Activated T-helper 17 cell treated with anti-CD3 and anti-CD28 coated beads, Interleukin-2, amount 50 U/mL, for 72 hours (primary cell): ENCODE results near the gene FAM241B. TPM values are rescaled to one million over a fixed set of nuclear protein-coding genes. Genes with fewer than 3 reads are reported as not detected.
A peak's percentile ranks its signal among the peaks of the same experiment; 100 is the strongest.

ENCODE experiments used
- ATAC-seq: fragments of 150-1000 bp; cut with Tn5 transposase; replicated peaks from 2 replicates; pipeline ENCODE4 v1.10.0; 2021; ENCODE audit warnings: mild to moderate bottlenecking, moderate library complexity
- H3K27ac Mint-ChIP-seq: one replicate; pipeline ENCODE4 v1.8.0; 2022; ENCODE audit warnings: mixed read lengths
- H3K27me3 Mint-ChIP-seq: one replicate; pipeline ENCODE4 v1.8.0; 2022; ENCODE audit warnings: mixed read lengths
- H3K36me3 Mint-ChIP-seq: one replicate; pipeline ENCODE4 v1.8.0; 2022; ENCODE audit warnings: low read depth, mild to moderate bottlenecking, mixed read lengths
- H3K4me1 Mint-ChIP-seq: one replicate; pipeline ENCODE4 v1.8.0; 2022; ENCODE audit warnings: mixed read lengths
- H3K4me3 Mint-ChIP-seq: one replicate; pipeline ENCODE4 v1.8.0; 2022; ENCODE audit warnings: mild to moderate bottlenecking, mixed read lengths
- H3K9me3 Mint-ChIP-seq: one replicate; pipeline ENCODE4 v1.8.0; 2022; ENCODE audit warnings: mixed read lengths
- total RNA-seq, 2 donors: library from RNA; stranded (reverse); gene quantifications; one replicate each; pipeline ENCODE4 v1.2.3, GENCODE V29; 2022

Gene FAM241B
- total RNA-seq, 2 donors from 2014 or later: 9.4 to 16.0 TPM

DNA sequence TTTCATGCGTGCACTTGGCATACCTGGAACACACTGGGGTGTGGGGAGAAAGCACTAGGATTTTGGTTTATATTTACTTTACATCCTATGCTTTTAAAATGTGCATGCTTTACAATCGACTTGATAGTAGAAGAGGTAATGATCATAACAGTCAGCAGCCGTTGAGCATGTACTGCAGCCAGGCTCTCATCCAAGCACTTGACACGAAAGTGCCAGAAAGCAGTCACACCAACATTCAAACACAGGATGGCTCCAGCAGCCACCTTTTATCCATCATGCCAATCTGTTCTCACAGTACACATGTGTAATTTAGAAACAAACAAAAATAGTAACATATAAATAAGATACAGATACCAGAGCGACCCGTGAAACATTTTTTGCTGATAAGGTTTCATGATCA is 1.2 kb upstream of the FAM241B start:
- peaks cover 2% of the 10 kb centered on the region for H3K9me3 Mint-ChIP-seq
- H3K4me1 Mint-ChIP-seq: peaks cover 7% of the 10 kb centered on the region
- H3K36me3 Mint-ChIP-seq: peaks cover 13% of the 10 kb centered on the region
- ATAC-seq: no peak
- H3K4me3 Mint-ChIP-seq: peak overlapping the region; percentile 73
- no peaks in the 10 kb centered on the region for H3K27me3 Mint-ChIP-seq
- peak overlapping the region; percentile 71 for H3K27ac Mint-ChIP-seq

GRCh38 chr10:69629519-69629896 is 539 bp upstream of the FAM241B start:
- no peaks in the 10 kb centered on the region for H3K27me3 Mint-ChIP-seq
- H3K9me3 Mint-ChIP-seq: no peaks in the 10 kb centered on the region
- peaks cover 2% of the 10 kb centered on the region for H3K4me1 Mint-ChIP-seq
- peaks cover 13% of the 10 kb centered on the region for H3K36me3 Mint-ChIP-seq
- ATAC-seq: no peak
- peak overlapping the region; percentile 73 for H3K4me3 Mint-ChIP-seq
- no peak overlapping the region for H3K27ac Mint-ChIP-seq

- no peaks in the 10 kb centered on the region for H3K4me1 Mint-ChIP-seq
- no peak for ATAC-seq
- H3K36me3 Mint-ChIP-seq: peaks cover 13% of the 10 kb centered on the region
- H3K4me3 Mint-ChIP-seq: peak overlapping the region; percentile 73
- no peaks in the 10 kb centered on the region for H3K27me3 Mint-ChIP-seq
- H3K27ac Mint-ChIP-seq: peak overlapping the region; percentile 78
- no peaks in the 10 kb centered on the region for H3K9me3 Mint-ChIP-seq
These were observed 779 bp downstream of the FAM241B start for GRCh38 chr10:69630651-69631400.

DNA sequence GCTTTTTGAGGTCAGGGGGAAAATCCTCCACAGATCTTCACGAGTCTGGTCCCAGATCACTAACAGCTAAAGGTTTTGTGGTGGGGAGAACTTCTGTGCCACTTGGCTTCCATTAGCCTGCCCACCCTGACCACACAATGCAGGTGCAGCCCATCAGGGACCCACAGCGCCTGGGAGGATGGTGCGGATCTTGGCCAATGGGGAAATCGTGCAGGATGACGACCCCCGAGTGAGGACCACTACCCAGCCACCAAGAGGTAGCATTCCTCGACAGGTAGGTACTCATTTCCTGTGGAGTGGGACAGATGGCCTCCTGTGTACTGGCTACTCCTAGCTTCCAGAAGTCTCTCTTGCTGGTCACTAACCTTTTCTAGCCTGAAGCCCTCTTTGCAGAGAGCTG is 1.5 kb downstream of the FAM241B start:
- H3K36me3 Mint-ChIP-seq: peaks cover 13% of the 10 kb centered on the region
- H3K9me3 Mint-ChIP-seq: no peaks in the 10 kb centered on the region
- H3K4me1 Mint-ChIP-seq: no peaks in the 10 kb centered on the region
- no peaks in the 10 kb centered on the region for H3K27me3 Mint-ChIP-seq
- ATAC-seq: no peak
- H3K27ac Mint-ChIP-seq: peak overlapping the region; percentile 78
- peak overlapping the region; percentile 73 for H3K4me3 Mint-ChIP-seq

GRCh38 chr10:69632516-69633199 is 2.6 kb downstream of the FAM241B start:
- Mint-ChIP-seq H3K27ac (no peak overlapping the region), H3K4me1 (no peaks in the 10 kb centered on the region), H3K27me3 (no peaks in the 10 kb centered on the region), H3K4me3 (no peak overlapping the region), H3K9me3 (no peaks in the 10 kb centered on the region), H3K36me3 (peaks cover 13% of the 10 kb centered on the region)
- no peak for ATAC-seq

GRCh38 chr10:69633673-69634635 is 3.9 kb downstream of the FAM241B start:
- Mint-ChIP-seq H3K36me3 (peaks cover 13% of the 10 kb centered on the region), H3K9me3 (no peaks in the 10 kb centered on the region), H3K27me3 (no peaks in the 10 kb centered on the region), H3K4me3 (no peak overlapping the region), H3K27ac (no peak overlapping the region), H3K4me1 (no peaks in the 10 kb centered on the region)
- ATAC-seq: no peak

GRCh38 chr10:69634759-69635425 is 4.8 kb downstream of the FAM241B start:
- H3K9me3 Mint-ChIP-seq: no peaks in the 10 kb centered on the region
- no peak for ATAC-seq
- no peak overlapping the region for H3K27ac Mint-ChIP-seq
- H3K4me1 Mint-ChIP-seq: no peaks in the 10 kb centered on the region
- H3K36me3 Mint-ChIP-seq: peaks cover 13% of the 10 kb centered on the region
- H3K4me3 Mint-ChIP-seq: no peak overlapping the region
- H3K27me3 Mint-ChIP-seq: no peaks in the 10 kb centered on the region

- no peak for ATAC-seq
- H3K4me1 Mint-ChIP-seq: no peaks in the 10 kb centered on the region
- H3K27ac Mint-ChIP-seq: no peak overlapping the region
- no peaks in the 10 kb centered on the region for H3K9me3 Mint-ChIP-seq
- H3K27me3 Mint-ChIP-seq: no peaks in the 10 kb centered on the region
- H3K4me3 Mint-ChIP-seq: no peak overlapping the region
- peaks cover 13% of the 10 kb centered on the region for H3K36me3 Mint-ChIP-seq
These were observed 5.6 kb downstream of the FAM241B start for GRCh38 chr10:69635428-69636272.

GRCh38 chr10:69636273-69636575 is 6.2 kb downstream of the FAM241B start:
- no peaks in the 10 kb centered on the region for H3K9me3 Mint-ChIP-seq
- H3K27ac Mint-ChIP-seq: no peak overlapping the region
- no peak for ATAC-seq
- peaks cover 13% of the 10 kb centered on the region for H3K36me3 Mint-ChIP-seq
- no peaks in the 10 kb centered on the region for H3K27me3 Mint-ChIP-seq
- H3K4me1 Mint-ChIP-seq: no peaks in the 10 kb centered on the region
- H3K4me3 Mint-ChIP-seq: no peak overlapping the region

GRCh38 chr10:69636626-69637605 is 6.9 kb downstream of the FAM241B start:
- peak; percentile 44 for ATAC-seq
- no peaks in the 10 kb centered on the region for H3K9me3 Mint-ChIP-seq
- no peaks in the 10 kb centered on the region for H3K27me3 Mint-ChIP-seq
- H3K4me3 Mint-ChIP-seq: no peak overlapping the region
- H3K4me1 Mint-ChIP-seq: no peaks in the 10 kb centered on the region
- peaks cover 13% of the 10 kb centered on the region for H3K36me3 Mint-ChIP-seq
- no peak overlapping the region for H3K27ac Mint-ChIP-seq

DNA sequence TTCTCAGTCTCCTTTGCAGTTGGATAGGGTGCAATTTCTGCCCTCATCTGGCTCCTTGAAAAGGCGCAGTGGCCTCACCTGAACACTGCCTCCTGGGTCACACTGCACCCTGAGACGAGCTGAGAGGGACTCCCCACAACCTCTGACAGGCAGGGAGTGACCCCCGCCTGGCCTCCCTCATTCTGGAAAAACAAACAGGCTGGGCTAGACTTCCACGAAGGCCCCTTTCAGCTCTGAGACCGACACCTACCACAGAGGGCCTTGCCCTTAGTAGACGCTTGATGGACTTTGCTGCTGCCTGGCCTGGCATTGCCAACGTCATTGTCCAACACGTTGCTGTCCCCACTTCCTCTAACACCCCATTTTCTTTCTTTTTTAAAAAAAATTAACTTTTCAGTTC is 8.6 kb downstream of the FAM241B start:
- H3K4me3 Mint-ChIP-seq: no peak overlapping the region
- no peaks in the 10 kb centered on the region for H3K9me3 Mint-ChIP-seq
- H3K27me3 Mint-ChIP-seq: peaks cover 3% of the 10 kb centered on the region
- no peak overlapping the region for H3K27ac Mint-ChIP-seq
- H3K4me1 Mint-ChIP-seq: no peaks in the 10 kb centered on the region
- ATAC-seq: no peak
- H3K36me3 Mint-ChIP-seq: peaks cover 2% of the 10 kb centered on the region

DNA sequence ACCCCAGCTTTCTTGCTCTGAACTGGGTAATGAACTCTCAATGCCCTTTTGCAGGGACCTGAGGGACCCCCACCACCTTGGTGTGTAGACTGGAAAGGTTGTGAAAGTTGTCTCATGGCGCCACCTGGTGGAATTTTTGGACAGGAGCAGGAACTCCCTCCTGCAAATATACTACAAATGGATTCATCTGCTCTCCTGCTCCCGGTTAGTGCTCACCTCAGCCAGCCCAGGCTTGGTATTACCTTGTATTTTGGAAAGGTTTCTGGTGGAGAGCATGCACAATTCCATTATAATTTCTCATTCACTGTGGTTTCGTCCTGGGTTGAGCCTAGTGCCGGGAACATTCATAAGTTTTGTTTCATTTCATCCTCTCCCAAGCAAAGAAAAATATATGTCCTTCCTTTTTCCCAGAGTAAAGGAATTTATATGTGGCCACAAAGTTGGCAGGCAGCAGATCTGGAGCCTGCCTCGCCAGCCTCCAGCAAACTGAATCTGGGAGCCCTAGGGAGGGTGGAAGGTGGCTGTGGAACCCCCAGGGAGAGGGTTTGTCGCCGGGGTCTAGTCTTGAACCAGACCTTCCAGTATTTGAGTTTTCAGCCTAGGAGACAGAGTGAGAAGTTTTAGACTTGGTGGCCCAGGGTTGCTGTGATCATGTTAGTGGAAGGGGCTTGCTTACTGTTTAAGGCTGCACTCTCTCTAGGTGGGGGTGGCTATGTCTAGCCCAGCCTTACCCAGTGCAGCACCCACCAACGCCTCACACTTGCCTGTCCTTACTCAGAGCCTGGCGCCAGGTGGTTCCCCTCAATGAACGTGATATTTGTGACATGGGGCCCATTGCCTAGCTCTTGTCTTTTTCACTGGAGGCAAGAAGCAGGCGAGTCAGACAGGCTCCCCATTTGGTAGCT is 9.5 kb downstream of the FAM241B start:
- Mint-ChIP-seq H3K27ac (no peak overlapping the region), H3K4me3 (no peak overlapping the region)
- peak; percentile 72 for ATAC-seq

More for the DNA sequence above, 9.5 kb downstream of the FAM241B start:
- no peaks in the 10 kb centered on the region for H3K36me3 Mint-ChIP-seq
- H3K9me3 Mint-ChIP-seq: no peaks in the 10 kb centered on the region
- no peaks in the 10 kb centered on the region for H3K4me1 Mint-ChIP-seq
- H3K27me3 Mint-ChIP-seq: peaks cover 3% of the 10 kb centered on the region
